Measurements from ENCODE around the gene IMMP2L.

IMMP2L gene

GRCh38 chr7:110871856-110872255 lies 690.4 kb downstream of the IMMP2L start:
- DNase-seq (ENCODE audit: low read depth in 2 of 2): no peak

DNA sequence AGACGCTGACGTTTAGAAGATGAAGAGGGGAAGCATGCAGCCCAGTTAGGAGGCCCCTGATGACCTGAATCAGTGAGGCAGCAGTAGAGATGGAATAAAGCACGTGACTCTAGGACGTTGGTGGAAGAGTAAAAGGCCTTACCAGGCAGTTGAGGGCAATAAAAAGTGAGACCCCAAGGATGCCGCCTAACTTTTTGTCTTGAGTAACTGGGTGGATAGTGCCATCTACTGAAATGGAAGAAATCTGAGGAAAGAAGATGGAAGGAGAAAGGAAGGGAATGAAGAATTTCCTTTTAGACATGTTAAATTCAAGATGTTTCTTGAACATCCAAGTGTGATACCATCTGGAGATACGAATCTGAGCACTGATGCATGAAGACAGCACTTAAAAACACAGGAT lies 691.4 kb downstream of the IMMP2L start:
- DNase-seq (ENCODE audit: low read depth in 2 of 2): no peak

DNA sequence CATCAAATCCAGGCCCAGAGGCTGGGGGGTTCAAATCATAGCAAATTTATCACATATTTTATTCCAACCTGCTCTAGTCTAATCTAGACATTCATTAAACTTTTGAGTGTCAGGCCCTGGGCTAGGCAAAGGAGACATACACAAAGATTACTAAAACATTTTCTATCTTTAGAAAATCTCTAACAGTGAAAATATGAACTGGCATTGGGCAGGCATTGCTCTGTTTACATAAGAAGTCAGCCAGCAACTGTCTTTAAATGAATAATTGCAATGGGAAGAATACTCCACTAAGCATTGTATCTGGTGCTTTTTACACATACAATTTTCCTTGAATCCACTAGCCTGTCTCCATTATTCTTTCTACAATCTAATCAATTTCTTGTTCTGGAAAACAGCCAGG lies 693.8 kb downstream of the IMMP2L start:
- DNase-seq (ENCODE audit: low read depth in 2 of 2): no peak

DNA sequence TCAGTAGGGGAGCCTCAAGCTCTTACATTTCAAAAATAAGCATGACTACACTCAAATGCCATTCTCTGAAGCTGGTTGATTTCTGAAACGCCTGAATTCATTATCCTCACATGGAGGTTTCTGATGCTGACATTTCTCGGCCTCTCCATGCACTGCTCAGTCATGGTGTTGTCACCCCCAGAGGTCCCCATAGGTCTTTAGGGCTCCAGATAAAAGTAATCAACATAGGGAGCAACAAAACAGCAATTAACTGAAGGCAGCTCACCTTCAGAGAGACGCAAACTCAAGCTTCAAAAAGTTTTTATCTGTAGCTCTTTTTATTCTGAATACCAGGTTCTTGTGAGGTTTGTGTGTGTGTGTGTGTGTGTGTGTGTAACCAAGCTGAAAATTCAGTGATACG lies 694.5 kb downstream of the IMMP2L start:
- DNase-seq (ENCODE audit: low read depth in 2 of 2): no peak

- DNase-seq (ENCODE audit: low read depth in 2 of 2): no peak
Observed at GRCh38 chr7:110863258-110863657, 699.0 kb downstream of the IMMP2L start.

DNA sequence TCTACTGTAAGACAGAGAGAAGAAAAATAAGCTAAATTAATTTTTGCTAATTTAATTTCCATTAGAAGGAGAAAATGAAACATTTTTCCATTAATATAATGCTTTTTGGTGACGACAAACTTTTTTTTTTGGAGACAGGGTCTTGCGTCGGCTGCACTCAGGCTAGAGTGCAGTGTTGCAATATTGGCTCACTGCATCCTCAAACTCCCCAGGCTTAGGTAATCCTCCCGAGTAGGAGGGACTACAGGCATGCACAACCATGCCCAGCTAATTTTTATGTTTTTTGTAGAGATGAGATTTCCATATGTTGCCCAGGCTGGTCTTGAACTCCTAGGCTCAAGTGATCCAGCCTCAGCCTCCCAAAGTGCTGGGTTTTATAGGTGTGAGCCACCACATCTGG lies 701.1 kb downstream of the IMMP2L start:
- no peak for DNase-seq (ENCODE audit: low read depth in 2 of 2)

GRCh38 chr7:110857106-110857505 lies 705.2 kb downstream of the IMMP2L start:
- no peak for DNase-seq (ENCODE audit: low read depth in 2 of 2)

- no peak for DNase-seq (ENCODE audit: low read depth in 2 of 2)
Observed at GRCh38 chr7:110856704-110857103, 705.6 kb downstream of the IMMP2L start.

DNA sequence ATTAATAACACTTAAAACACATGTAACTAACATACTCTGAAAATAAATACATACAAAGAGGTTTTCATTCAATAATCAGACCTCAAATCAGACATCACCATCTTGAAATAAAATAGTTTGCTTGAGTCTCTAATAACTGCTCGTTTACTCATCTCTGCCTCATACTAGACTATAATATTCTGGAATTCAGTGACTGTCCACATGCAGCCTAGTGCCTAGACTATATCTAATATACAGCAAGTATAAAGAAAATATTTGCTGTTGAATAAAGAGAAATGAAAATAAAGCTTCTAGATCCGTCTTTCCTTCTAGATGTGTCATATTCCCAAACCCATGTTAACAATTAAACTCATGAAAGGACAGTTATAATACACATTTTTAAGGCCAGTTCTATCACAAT lies 707.6 kb downstream of the IMMP2L start:
- DNase-seq (ENCODE audit: low read depth in 2 of 2): no peak

DNA sequence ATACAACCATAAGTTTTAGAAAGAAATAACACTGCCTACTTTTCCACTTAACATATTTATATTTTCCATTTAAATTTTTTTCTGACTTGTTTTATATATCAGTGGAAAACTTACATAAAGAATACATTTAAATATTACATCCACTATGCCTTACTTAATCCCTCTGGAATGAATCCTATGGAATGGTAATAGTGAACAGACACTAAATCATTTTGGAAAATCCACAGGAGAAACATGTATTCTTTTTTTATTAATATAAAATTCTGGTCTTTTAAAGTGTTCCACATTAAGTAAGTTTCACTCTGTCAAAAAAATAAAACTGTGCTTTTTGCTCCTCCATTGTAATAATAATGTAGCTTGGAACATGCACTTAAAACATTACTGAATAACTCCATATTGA lies 708.1 kb downstream of the IMMP2L start:
- DNase-seq (ENCODE audit: low read depth in 2 of 2): no peak

GRCh38 chr7:110853263-110853662 lies 709.0 kb downstream of the IMMP2L start:
- no peak for DNase-seq (ENCODE audit: low read depth in 2 of 2)

DNA sequence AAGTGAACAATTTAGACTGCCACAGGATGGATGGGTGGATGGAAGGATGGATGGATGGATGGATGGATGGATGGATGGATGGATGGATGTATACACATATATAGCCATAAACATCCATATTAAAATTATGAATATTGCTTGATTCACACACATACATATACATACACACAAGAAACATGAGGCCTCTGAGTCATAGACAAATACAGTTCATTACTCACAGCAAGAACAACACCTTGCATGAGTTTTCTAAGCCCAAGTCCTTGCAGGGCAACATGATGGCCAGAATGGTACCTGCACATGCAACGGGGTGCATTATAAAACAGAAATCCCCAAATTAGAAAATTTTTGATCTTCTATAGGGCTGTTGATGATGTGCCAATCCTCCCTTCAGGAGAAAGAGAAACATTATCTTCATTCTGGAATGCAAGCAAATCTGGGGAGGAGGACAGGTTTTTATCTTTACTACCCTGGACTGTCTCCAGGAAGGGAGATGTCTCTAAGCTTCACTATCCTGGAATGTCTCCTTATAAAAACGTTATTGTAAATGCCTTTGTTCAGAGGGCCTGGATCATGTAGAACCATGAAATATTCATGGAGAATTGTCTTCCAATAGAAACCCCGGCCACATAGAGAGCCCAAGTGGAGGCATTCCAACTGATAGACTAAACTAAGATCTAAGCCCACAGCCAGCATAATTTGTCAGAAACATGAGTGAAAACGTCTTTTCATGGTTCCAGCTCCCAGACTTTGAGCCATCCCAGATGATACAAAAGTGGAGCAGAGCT lies 709.9 kb downstream of the IMMP2L start:
- DNase-seq (ENCODE audit: low read depth in 2 of 2): no peak

GRCh38 chr7:110850224-110850623 lies 712.1 kb downstream of the IMMP2L start:
- no peak for DNase-seq (ENCODE audit: low read depth in 2 of 2)

GRCh38 chr7:110842796-110843195 lies 719.5 kb downstream of the IMMP2L start:
- no peak for DNase-seq (ENCODE audit: low read depth in 2 of 2)

DNA sequence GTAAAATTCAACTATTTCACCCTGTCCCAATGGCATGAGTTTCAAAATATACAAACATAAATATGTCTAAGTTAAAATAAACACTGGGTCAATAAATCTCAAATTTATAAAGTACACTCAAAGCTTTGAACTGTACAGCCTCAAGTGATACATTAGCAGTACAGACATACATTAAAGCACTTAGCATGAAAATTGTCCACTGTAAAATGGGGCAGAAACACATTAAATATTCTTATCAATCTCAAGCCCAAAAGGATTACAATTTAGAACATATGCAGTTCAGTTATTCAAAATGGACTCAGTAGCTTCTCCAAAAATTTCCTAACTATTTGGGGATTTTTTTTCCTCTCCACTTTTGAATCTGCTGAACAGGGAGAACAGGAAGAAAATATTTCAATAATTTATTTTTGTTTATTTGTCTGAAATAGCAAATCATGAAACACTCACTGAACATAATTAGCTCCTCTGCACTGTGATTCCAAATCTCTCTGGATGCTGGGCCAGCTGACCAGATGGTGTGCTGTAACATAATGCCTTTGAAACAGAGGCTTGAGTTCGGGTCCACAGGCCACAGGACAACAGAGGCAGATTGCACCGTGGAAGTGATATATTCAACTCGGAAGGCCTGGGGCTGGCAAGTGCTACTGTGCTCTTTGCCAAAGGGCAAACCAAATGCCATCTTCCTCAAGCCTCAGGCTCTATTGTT lies 720.3 kb downstream of the IMMP2L start:
- no peak for DNase-seq (ENCODE audit: low read depth in 2 of 2)

DNA sequence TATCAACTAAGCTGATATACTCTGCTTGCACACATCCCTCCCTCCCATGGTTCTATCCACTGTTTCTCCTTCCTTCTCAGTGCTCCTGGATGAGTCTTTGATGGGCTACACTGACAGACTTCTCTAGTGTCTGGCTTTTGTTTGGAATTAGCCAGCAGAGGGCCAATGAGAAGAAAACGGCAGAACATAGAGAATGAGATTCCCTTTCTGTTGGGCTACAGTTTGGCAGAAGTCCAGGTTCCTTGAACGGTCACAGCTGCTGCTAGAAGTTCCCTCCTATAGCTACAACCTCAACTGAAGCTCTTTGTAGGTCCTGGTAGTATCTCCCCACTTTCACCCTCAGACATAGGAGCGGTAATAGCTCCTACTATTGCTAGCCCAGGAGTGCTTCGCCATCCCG lies 722.4 kb downstream of the IMMP2L start:
- no peak for DNase-seq (ENCODE audit: low read depth in 2 of 2)

DNA sequence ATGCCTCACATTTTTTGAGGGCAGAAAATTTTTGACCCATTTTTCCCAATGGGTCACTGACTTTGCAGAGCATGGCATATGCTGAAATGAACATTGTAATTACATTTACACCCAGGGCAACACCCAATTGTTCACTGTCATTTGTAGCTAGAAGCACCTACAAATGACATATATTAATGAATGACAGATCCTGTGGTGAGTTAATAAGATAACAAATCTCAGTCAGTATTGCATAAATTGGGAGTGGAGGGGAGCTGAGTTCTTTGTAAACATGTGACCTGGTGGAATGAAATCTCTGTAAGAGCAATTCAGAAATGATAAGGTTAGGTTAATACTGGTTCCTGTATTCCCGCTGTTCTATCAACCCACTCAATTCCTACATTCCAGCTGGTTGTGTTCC lies 726.4 kb downstream of the IMMP2L start:
- DNase-seq (ENCODE audit: low read depth in 2 of 2): no peak

- no peak for DNase-seq (ENCODE audit: low read depth in 2 of 2)
Observed at GRCh38 chr7:110835218-110835617, 727.1 kb downstream of the IMMP2L start.

DNA sequence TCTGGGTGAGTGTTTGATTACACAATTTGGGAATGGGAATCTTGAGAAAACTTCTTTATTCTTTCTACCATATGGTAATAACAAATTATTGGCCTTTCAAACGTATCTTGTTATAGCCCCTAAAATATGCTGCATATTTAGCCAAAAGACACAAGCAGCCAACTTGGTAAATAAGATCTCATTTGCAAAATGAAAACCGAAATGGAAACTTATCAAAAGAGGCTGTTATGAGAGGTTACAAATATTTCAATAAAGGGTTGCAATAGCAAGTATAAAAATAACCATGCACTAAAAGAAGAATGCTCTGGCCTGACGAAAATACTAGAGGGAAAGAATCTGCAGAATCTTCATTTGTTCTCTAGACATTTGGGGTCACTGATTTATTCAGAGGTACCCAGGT lies 730.9 kb downstream of the IMMP2L start:
- DNase-seq (ENCODE audit: low read depth in 2 of 2): no peak

- no peak for DNase-seq (ENCODE audit: low read depth in 2 of 2)
Observed at GRCh38 chr7:110830778-110831177, 731.5 kb downstream of the IMMP2L start.

GRCh38 chr7:110827936-110828335 lies 734.4 kb downstream of the IMMP2L start:
- DNase-seq (ENCODE audit: low read depth in 2 of 2): no peak

DNA sequence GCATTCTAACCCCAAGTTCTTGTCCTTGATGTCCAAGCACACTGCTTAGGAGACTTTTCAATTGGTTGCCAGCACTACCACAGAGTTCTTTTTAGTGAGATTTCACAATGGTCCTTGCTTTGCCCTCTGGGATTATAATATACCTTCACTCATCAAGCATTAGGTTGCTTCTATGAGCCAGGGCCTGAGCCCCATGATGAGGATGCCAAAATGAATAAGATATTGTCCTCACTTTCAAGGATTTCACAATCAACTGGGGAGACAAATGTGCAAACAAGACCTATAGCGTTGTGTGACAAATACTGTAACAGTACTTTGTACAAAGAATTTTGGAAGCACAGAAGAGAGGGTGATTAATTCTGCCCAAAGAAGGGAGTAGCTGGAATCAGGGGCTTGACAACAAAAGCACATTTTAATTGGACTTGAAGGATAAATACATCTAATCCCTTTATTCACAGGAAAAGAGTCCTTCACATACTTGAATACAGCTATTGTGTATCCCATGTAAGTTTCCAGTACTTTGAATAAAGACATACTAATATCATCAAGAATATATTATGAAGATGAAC lies 734.9 kb downstream of the IMMP2L start:
- DNase-seq (ENCODE audit: low read depth in 2 of 2): no peak

DNA sequence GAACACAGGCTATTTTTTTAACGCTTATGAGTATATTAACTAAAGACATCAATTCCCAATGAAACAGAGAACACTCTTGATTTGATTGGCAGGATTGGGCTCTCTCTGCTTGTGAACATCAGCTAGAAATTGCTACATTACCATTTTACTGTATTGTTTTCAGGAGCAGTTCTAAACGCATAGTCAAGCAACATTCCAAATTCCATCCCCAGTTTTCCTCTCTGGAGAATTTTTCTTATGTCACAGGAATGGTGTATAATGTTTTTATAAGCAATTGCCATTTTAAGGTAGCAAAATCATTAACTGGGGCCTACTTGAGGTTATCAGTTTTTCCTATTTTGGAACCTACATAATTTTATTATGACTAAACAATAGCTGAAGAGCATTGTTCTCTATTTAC lies 748.3 kb downstream of the IMMP2L start:
- no peak for DNase-seq (ENCODE audit: low read depth in 2 of 2)

Data from activated CD4-positive, alpha-beta T cell treated with anti-CD3 and anti-CD28 coated beads for 24 hours (primary cell).